ENCODE data around the gene MEIS2.

DNA sequence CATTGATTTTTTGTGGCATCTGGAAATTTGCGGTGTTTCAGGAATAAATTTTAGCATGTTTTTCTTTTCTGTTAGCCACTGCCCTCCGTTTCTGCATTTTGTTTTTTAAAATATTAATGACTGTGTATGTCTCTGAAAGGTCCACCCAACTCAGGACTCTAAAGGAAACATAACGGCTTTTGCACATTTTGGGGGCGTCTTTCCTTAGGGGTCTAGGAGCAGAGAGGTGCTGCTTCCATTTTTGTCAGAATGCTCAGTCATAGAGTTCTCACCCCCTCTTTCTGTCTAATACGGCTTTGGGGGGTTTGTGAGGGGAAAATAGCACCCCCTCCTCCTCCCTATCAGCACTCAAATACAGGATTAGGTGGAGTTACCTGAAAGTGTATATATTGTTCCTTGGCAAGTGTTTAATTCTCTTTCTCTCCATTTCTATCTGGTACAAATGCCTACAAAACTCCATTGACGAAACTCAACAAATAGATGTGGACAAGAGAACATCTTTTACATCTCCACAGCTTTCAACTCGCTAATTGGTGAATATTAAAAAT is 219.4 kb downstream of the MEIS2 start:
- TF ChIP-seq, protein P1, sequence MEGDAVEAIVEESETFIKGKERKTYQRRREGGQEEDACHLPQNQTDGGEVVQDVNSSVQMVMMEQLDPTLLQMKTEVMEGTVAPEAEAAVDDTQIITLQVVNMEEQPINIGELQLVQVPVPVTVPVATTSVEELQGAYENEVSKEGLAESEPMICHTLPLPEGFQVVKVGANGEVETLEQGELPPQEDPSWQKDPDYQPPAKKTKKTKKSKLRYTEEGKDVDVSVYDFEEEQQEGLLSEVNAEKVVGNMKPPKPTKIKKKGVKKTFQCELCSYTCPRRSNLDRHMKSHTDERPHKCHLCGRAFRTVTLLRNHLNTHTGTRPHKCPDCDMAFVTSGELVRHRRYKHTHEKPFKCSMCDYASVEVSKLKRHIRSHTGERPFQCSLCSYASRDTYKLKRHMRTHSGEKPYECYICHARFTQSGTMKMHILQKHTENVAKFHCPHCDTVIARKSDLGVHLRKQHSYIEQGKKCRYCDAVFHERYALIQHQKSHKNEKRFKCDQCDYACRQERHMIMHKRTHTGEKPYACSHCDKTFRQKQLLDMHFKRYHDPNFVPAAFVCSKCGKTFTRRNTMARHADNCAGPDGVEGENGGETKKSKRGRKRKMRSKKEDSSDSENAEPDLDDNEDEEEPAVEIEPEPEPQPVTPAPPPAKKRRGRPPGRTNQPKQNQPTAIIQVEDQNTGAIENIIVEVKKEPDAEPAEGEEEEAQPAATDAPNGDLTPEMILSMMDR (IDR thresholded peaks at IDR 0.05; ENCODE audit: low read depth, low read length), result no peak
- TF ChIP-seq EZH2phosphoT487 (IDR thresholded peaks at IDR 0.05; ENCODE audit: low read depth), result no peak

Data from OCI-LY3 (cell line).